ENCODE results near the gene TMEM219.

TMEM219 gene

DNA sequence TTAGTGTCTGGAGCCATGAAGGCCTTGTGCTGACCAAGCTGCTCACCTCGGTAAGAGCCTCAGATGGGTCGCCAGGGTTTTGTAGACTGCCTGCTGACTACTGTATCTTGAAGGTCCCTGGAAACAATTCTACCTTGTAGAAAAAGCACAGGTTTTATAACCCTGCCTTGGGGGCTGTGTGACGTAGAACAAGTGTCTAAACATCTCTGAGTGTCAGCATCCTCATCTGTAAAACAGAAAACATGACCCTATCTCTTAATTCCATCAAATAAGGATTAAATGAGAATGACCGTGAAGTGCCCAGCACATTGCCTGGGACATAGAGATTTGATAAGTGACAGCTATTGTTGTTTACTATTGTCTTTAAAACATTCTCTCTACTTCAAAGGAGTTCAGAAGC is 6.3 kb downstream of the TMEM219 start:
- no peak for TF ChIP-seq ZNF274 (IDR thresholded peaks at IDR 0.05; ENCODE audit: low read depth, low read length)

DNA sequence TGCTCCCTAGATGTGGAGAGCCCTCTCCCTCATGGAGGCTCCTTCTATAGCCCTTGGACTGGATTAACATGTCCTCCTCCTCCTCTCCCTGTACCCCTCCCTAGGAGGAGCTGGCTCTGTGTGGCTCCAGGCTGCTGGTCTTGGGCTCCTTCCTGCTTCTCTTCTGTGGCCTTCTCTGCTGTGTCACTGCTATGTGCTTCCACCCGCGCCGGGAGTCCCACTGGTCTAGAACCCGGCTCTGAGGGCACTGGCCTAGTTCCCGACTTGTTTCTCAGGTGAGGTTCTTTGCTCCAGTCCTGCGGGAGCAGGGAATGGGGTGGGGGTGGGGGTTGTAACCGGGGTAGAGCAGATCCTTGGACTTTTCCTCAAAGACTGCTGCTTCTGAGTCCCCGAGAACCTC is 9.4 kb downstream of the TMEM219 start:
- no peak overlapping the region for H3K4me3 ChIP-seq (ENCODE audit: low read length)
- TF ChIP-seq ZNF274 (IDR thresholded peaks at IDR 0.05; ENCODE audit: low read depth, low read length) = no peak

More for the DNA sequence above, 6.3 kb downstream of the TMEM219 start:
- H3K4me3 ChIP-seq (ENCODE audit: low read length) = no peak overlapping the region

DNA sequence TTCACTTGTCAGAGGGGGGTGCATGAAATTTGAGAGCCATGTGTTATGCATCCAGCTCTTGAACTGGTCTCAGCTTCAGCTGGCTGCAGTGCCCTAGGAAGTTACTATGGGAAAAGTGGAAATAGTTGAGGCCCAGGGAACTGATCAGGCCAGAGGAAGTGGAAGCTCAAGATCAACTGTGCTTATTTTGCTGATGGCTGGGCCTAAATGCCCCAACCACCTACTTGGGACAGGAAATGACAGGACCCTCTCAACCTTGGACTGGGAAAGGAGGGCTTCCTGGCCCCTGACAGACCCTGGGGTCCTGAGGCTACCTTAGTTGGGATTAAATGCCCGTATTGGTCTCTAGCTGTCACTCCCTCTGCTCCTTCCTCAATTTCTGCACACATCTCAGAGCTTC is 10.6 kb downstream of the TMEM219 start:
- no peak for TF ChIP-seq ZNF274 (IDR thresholded peaks at IDR 0.05; ENCODE audit: low read depth, low read length)
- no peak overlapping the region for H3K4me3 ChIP-seq (ENCODE audit: low read length)

DNA sequence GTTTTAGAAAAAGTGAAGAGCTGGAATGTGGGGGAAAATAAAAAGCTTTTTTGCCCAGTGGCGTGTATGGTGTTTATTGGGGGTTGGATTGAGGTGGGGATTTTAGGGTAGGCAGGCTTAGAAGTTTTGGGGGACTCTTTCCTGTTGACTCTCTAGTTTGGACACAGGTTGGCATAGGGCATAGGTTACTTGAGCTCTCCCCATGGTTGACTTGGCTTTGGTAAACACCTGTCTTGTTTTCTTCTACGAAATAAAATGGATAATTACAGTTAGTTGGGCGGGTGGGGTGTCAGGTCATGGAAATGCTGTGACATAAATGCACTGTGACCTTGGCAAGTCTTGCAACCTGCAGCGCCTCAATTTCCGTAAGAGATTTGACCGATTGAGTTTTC is 11.1 kb downstream of the TMEM219 start:
- H3K4me3 ChIP-seq (ENCODE audit: low read length) = no peak overlapping the region
- TF ChIP-seq ZNF274 (IDR thresholded peaks at IDR 0.05; ENCODE audit: low read depth, low read length) = no peak

DNA sequence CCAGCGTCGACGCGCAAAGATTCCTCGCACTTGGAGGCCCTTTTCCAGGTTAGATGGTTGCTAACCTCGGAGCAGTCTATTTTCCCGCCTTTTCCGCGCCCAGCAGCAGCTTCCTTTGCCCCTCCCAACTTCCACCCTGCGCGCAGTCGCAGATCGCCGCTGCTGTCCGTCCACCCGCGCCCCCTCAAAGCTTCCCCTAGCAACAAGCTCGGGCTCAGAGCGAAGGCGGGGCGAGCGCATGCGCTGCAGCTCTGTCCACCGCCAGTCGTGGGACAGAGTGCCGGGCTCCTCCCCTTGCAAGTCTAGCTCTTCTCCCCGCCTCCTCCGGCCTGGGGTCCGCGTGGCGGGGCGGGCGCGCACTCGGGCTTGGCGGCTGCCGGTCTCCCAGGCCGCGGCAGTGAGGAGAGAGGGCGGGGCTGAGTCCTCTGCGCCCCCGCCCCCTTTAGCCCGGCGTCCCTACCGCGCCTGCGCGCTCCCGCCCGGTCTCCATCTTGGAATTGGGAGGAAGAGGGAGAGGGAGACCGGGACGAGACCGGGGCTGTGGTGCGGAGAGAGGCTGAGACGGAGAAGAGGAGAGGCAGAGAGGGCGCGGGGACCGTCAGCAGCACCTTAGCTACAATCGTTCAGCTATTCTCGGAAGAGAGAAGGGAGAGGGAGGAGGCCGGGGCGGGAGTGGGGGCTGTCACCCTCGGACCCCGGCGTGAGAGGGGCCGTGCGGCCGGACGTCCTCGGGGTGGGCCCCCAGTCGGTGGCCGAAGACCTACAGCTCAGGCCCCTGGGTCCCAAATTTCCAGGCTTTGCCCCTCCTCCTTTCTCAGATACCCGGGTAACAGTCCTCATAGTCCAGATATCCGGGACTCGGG is 11.7 kb downstream of the TMEM219 start, which contains the start of gene TAOK2:
TSS of gene TAOK2 (plus strand) at position 485 of the 863 bp plus-strand sequence. CDS start 3,905 bp downstream, outside the sequence.
- peak within 1 kb of the TSS; percentile 90 for H3K4me3 ChIP-seq (ENCODE audit: low read length)
- no peak for TF ChIP-seq ZNF274 (IDR thresholded peaks at IDR 0.05; ENCODE audit: low read depth, low read length)

DNA sequence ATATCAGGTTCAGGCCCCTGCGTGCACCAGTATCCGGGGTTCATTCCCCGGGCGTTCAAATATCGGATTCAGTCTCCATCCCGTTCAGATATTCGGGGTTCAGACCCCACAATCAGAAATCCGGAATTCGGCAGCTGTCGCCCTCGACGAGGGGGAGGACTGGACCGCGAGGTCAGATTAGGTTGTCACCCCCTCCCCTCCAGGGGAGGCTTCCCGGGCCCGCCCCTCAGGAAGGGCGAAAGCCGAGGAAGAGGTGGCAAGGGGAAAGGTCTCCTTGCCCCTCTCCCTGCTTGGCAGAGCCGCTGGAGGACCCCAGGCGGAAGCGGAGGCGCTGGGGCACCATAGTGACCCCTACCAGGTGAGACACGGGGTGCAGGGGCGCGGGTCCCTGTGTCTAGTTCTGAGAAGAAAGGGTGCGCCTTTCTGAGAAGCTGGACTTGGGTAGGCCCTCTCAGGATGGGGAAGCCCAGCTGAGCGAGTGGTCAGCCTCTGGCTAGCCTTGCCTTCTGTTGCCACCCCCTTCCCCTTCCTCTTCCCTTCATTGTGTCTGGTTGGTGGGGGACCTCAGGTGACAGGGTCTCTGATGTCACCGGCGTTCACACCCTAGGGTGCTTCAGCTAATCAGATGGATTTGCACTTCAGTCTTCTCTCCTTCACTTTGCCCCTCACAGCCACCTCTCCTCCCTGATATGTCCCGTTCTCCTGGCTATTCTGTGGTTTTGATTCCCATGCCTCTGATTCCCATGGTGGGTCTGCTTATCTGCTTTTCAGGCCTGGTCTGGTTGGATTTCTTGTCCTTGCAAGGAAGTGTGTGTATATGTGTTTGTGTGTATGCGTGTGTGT is 12.6 kb downstream of the TMEM219 start:
- H3K4me3 ChIP-seq (ENCODE audit: low read length) = peak overlapping the region; percentile 90

DNA sequence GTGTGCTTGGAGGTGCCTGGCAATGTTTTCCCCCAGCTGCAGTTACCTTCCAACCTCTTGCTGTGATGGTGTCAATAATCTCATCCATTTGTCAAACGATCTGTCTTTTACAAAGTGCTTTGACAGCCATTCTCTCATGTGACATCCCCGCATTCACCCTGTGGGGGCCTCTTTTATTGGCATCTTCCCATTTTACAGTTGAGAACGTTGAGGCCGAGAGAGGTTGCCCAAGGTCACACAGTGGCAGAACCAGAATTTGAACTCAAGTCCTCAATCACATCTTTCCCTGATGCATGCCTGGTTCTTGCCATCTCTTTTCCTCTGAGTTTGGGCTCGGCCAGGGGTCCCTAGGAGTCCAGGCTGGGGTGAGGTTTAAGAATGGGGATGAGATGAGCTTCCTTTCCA is 13.3 kb downstream of the TMEM219 start:
- peak overlapping the region; percentile 90 for H3K4me3 ChIP-seq (ENCODE audit: low read length)

More for the DNA sequence above, 12.6 kb downstream of the TMEM219 start:
- no peak for TF ChIP-seq ZNF274 (IDR thresholded peaks at IDR 0.05; ENCODE audit: low read depth, low read length)

DNA sequence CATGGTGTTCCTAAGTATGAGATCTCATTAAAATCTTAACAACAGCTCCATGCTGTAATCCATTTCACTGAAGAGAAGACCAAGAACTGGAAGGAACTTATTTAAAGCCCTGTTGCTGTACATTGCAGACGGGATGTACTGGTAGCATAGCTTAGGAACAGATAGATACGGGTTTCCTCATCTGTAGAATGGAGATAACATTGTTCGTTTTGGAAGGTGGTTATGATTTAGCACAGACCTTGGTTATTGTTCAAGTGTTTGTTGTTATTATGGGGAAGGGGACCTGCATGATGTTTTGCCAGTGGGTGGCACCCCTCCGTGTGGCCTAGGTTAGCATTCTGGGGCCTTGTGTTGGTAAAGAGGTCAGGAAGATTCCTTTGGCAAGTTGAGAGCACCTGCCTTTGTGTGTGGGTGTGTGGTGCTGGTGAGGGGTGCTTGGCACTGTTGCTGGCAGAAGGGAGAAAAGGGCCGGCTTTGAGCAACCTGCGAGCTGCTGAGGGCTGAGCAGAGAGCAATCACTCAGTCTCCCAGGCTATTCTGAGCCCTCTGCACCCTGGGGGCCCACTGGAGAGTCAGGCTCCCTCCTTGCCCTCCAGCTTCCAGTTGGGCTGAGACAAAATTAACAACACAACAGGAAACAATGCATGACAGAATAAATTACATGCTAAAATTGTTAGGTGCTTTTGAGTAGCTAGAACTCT is 14.1 kb downstream of the TMEM219 start:
- no peak for TF ChIP-seq ZNF274 (IDR thresholded peaks at IDR 0.05; ENCODE audit: low read depth, low read length)
- peak overlapping the region; percentile 90 for H3K4me3 ChIP-seq (ENCODE audit: low read length)

More for the DNA sequence above, 13.3 kb downstream of the TMEM219 start:
- TF ChIP-seq ZNF274 (IDR thresholded peaks at IDR 0.05; ENCODE audit: low read depth, low read length) = no peak

DNA sequence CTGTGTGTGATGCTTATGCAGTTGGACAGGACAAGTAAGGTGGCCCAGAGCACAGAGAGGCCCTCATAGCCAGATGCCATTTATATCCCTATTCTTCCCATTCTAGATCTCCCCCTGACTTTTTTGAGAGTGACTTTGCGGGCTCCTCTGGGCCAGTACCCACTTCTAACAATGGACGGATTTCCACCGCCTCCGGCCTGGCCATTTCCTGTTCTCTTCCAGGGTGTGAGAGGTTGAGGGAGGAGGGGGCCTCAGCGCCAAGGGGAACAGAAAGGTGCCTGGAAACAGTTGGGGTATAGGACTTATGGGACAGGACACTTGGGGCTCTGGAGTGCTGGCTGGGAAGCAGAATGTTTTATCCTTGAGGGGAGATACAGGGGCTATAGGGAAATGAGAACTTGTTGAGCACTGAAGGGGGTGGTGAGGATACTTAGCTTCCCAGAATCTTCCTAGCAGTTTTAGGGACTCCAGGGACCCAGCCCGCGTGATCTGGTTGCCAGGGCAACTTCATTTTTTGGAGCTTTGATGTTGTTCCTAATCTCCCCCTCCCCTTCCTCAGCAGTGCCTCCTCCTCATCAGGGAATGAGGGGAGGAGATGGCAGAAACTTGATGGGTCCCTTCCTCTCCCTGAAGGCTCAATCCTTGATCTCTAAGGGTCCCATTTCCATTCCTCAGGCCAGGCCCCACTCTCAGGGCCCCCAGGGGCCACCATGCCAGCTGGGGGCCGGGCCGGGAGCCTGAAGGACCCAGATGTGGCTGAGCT is 15.4 kb downstream of the TMEM219 start:
- no peak overlapping the region for H3K4me3 ChIP-seq (ENCODE audit: low read length)
- no peak for TF ChIP-seq ZNF274 (IDR thresholded peaks at IDR 0.05; ENCODE audit: low read depth, low read length)

DNA sequence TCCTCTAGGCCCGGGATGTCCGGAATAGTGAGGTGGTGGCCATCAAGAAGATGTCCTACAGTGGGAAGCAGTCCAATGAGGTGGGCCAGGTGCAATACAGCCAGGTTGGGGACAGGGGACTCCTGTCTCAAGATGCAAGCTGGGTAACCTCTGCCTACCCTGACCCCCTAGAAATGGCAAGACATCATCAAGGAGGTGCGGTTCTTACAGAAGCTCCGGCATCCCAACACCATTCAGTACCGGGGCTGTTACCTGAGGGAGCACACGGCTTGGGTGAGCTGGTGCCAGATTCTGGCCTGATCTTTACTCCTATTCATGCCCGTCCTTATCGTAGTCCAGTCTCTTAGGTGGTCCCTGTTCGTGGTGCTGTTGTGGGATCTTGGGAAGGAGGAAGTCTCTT is 16.2 kb downstream of the TMEM219 start:
- no peak for TF ChIP-seq ZNF274 (IDR thresholded peaks at IDR 0.05; ENCODE audit: low read depth, low read length)
- no peak overlapping the region for H3K4me3 ChIP-seq (ENCODE audit: low read length)

DNA sequence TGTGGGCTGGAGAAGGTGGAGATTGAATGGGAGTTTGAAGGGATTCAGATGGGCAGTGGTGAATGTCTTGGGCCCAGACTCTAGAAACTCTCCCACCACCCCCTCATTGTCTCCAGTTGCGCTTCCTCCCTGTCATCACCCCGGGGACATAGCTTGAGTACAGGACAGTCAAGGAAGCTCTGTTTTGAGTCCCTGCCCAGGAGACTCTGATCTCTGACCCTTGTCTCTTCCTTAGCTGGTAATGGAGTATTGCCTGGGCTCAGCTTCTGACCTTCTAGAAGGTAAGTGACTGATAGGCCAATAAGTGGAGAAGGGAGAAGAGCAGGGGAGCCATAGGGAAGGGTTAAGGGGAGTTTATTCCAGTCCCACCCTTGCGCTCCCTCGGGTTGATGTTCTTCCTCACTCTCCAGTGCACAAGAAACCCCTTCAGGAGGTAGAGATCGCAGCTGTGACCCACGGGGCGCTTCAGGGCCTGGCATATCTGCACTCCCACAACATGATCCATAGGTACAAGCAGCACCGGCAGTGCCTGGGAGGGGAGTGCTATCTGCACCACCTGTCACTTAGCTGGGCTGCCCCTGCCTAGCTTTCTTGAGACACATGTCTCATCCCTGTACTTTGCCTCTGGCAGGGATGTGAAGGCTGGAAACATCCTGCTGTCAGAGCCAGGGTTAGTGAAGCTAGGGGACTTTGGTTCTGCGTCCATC is 16.8 kb downstream of the TMEM219 start:
- no peak overlapping the region for H3K4me3 ChIP-seq (ENCODE audit: low read length)
- no peak for TF ChIP-seq ZNF274 (IDR thresholded peaks at IDR 0.05; ENCODE audit: low read depth, low read length)

DNA sequence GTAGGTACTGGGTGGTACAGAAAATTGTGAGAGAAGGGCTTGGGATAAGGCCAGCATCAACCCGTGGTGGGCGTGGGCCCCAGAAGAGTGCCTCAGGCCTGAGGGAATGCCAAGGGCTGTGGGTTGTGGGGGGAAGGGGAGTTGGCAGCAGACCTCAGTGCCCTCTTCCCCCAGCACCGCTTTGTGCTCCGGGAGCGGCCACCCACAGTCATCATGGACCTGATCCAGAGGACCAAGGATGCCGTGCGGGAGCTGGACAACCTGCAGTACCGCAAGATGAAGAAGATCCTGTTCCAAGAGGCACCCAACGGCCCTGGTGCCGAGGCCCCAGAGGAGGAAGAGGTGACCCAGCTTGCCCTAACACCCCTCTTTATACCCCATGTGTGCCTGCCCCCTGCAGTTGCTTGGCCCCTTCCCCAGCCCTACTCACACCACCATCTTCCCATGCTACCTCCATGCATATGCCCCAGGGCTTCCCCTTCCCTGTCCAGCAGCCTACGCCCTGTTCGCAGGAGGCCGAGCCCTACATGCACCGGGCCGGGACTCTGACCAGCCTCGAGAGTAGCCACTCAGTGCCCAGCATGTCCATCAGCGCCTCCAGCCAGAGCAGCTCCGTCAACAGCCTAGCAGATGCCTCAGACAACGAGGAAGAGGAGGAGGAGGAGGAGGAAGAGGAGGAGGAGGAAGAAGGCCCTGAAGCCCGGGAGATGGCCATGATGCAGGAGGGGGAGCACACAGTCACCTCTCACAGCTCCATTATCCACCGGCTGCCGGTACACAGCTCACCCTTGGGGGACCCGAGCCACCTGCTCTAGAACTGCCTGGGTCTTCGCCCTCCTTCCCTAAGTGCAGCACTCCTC is 20.9 kb downstream of the TMEM219 start:
- H3K4me3 ChIP-seq (ENCODE audit: low read length) = no peak overlapping the region
- no peak for TF ChIP-seq ZNF274 (IDR thresholded peaks at IDR 0.05; ENCODE audit: low read depth, low read length)

Measured in GM08714 (cell line).